IMR-90 (cell line): ENCODE measurements around the gene AMPD3.

Experiments
- CTCF ChIP-seq: conservative IDR thresholded peaks from 2 replicates; pipeline ENCODE4 v1.5.1; 2012; ENCODE audit warnings: mild to moderate bottlenecking, low read depth, low read length, improper control_type of control experiment
- RCOR1 ChIP-seq: IDR thresholded peaks from 2 replicates; pipeline ENCODE4 v1.6.1; 2012; ENCODE audit warnings: mild to moderate bottlenecking, low read length, improper control_type of control experiment; ENCODE audit not compliant: insufficient replicate concordance

GRCh38 chr11:10454878-10455631 is at the start of gene AMPD3:
- peak; percentile 88 for TF ChIP-seq RCOR1
- TF ChIP-seq CTCF: no peak
